ENCODE results near the gene DYNC1I1.
"Not testable (repeated sequence)": the region's sequence is repeated elsewhere in the genome, so short reads cannot be mapped to it uniquely, and the experiment has no call there.

The DYNC1I1 gene

DNA sequence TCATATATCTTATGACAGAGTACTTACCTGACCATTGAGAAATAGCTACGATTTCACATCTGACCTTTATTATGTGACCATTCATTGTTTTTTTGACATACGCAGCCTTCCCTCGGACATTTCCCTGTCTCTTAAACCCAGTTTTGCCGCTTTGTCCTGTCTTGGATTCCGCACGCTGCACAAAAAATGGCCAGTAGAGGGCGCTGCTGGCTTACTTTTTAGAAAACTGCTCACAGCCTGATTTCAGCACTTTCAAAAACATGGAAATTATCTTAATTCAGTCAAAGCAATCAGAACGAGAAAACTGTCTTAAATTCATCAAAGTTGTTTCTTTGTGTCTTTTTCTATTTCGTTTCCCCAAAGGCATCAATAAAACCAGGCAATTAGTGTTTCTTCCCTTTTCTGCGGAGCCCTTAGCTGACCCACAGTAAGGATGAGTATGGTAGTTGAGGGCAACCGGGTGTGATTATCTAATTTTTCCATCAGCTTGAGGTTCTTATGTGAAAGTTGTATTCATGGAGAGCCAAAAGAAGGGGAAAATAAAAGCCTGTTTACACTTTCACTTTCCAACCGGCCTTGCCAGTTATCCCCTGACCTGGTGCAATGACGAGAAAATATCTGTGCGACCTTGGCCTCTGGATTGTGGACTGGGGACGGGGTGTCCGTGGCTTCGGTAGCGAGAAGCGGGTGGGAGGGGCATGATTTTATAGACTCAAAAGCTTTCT, 144.4 kb downstream of the DYNC1I1 start:
- DNase-seq: peak; percentile 74

DNA sequence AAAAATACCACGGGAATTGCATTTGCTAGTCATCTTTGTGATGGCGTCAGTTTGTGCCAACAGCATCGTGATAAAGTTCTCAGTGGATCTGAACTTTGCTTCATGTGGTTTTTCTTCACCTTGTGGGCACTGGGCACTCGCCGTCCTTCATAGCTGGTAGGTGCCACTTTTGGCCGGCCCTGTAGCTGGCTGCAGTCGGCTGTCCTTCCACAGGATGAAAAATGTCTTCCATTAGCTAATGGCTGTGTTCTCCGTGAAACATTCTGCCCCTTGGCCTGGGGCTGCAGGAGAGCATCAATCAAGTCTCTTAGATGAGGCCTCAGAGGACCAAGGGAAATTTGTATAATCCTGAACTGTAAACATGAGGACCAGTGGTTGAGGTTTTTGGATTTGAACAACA, 145.3 kb downstream of the DYNC1I1 start:
- no peak for DNase-seq

DNA sequence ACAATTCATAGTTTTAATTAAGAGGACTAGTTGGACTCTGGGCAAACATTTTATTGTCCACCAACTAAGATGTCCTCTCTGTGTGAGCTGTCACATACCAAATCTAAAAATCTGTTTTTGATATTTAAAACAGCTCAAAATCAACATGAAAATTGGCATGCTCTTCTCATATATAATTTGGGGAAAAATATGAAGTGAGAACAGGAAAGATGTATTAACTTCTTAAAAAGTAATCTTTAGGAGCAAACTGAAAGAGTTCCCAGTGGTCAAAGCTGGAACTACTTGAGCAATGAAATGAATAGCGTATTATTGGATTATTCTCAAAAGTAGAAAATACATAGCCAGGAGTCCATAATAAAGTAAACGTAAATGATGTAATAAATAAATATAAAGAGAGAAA, 147.2 kb downstream of the DYNC1I1 start:
- no peak for DNase-seq

DNA sequence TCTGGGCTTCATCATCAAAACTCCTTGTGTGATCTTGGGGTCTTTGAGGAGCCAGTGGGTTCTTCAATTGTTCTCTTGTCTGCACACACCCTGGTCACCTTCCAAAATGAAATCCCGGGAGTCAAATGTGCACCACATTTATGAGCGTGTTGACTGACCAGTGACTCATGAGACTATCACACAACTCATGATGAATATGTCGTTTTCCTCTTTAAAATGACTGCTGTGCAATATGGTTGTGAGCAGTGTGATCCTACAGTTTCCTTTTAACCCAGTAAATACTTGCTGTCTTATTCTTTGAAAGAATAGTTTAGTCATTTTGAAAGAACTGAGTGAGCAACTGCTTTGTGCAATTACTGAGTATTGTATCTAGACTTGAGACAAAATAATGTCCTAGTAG, 149.2 kb downstream of the DYNC1I1 start:
- no peak for DNase-seq

DNA sequence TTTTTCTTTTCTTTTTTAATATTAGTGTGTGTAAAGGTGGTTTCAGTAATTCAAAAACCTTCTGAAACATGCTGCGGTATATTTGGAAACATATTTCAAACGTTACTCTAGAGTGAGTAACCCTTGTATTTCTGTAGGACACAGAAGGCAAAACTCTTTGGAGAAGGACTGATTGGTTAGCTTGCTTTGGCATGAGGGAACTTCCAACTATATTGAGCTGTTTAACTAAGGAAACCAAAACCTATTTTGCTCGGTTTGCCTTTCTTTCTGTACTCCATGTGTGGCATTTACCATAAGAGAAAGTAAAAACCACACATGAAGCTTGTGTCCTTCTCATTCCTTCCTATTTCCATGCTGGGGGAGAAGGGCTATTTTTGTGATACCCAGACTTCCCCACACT, 149.8 kb downstream of the DYNC1I1 start:
- DNase-seq: no peak

DNA sequence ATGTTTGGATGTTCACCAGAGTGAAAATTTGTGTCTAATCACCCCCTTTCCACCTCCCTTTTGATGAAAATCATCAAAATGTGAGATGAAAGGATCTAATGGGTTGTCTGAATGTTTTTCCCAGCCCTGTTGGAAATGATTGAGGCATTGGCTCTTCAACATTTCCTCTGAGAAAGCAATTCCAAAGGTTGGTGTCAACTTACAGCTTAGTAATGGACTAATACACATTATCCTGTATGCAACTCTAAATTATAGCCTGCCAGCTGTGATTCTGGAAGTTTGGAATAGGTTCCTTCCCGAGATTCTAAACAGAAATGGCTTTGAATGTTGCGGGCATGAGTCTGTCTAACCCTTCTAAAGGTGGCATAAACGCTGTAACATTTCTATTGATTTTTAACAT, 152.9 kb downstream of the DYNC1I1 start:
- no peak for DNase-seq

DNA sequence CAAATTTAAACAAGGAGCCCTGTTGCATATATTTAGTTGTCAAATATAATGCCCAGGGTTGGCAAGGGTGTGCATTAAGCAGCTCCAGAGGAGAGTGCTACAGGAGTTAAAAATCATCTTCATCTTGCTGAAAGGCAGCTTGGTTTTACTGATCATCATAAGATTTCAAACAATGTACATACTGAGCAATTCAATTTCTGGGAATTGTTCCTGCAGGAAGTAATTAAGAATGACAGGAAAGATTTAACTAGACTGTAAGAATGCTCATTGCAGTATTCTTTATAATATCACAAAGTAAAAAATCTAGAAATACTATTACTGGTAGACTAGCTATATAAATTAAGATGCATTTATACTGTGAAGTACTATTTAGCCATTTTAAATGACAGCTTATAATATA, 153.6 kb downstream of the DYNC1I1 start:
- DNase-seq: no peak

DNA sequence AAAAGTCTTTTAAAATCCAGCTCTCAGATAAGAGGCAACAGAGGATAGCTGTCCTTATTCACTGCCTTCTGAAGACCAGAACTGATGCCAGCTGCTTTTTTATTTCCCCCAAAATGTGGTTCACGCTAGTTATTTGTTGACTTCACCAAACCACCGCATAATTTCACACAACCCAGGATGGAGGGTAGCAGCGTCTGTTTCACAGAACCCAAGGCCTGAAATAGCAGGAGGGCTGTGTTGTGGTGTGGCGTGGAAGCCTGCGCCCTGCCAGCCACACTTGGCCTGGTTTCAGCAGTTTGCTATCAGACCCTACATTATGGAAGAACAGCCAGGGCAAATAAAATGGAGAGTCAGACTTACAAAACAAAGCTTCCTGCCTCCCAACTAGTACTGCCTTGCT, 155.4 kb downstream of the DYNC1I1 start:
- no peak for DNase-seq

DNA sequence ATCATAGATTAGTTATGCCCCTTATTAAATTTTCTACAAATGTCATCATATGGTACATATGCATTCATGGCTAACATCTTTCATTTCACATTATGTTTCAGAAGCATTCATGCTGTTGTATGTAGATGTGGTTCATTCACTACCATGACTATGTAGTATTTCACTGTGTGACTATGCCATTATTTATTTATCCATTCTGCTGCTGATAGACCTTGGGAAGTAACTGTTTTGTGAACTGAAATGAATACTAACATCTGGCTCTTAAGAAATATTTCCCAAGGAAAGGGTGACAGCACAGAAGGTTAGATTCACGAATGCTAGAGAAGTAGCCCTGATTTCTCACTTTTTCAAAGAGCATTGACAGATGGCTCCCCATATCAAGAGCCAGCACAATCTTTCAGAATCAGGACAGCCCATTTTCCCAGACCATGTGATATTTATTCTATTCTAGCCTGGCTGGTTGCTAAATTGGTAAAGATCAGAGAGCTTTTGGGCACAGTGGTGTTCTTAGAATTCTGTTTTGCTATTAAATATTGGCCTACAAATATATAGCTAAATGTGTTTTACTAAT, 157.4 kb downstream of the DYNC1I1 start:
- no peak for DNase-seq

DNA sequence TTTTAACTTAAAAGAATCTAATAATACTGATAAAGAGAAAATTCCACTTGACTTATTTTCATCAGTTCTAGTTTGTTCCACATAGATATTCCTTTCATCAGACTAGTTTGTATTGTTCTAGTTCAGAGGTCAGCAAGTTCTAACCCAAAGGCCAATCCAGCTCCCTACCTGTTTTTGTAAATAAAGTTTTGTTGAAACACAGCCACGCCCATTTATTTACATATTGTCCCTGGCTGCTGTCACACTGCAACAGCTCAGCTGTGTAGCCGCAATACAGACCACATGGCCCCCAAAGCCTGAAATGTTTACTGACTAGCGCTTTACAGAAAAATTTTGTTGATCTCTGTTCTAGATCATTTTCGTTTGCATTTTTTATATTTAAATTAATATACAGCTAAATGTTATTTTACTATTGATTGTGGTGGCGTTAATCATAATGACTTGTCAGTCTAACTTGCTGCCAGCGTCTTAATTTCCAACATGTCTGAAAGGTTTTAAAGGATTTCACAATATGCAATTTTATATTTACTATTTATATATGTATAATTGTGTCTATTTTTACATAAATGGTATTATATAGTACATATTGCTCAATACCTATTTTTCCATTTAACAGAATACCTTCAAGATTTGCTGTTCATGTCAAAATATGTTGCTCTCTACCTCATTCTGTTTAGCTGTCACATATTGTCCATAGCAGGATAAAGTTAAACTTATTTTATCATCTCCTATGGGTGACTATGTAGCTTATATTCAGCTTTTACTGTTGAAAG, 159.3 kb downstream of the DYNC1I1 start:
- no peak for DNase-seq

DNA sequence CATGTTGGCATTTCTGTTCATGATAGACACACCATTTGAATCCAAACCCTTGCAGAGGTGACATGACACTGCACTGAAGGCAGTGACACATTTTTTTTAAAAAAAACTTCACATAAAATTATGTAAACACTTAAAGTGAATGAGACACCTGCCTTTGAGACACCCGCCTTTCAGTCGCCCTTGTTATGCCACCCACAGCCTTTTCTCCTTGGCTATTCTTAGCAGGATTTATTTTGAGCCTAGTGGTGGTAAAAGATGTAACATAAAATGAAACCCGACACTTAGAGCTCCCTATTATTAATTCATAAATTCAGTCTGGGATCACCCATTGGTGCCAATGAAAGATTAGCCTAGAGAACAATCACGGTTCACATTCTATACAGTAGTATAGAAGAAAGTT, 161.3 kb downstream of the DYNC1I1 start:
- DNase-seq: no peak

DNA sequence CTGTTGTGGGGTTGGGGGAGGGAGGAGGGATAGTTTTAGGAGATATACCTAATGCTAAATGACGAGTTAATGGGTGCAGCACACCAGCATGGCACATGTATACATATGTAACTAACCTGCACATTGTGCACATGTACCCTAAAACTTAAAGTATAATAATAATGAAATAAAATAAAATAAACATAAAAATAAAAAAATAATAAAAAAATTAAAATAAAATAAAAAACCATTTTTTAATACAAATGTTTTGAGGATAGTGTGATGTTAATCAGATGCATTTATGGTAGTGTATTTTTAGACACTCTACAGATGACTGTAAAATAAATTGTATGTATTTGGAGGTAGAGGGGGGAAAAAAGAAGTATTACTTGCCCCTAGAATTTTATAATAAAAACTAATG, 172.5 kb downstream of the DYNC1I1 start:
- not testable (repeated sequence) for DNase-seq

DNA sequence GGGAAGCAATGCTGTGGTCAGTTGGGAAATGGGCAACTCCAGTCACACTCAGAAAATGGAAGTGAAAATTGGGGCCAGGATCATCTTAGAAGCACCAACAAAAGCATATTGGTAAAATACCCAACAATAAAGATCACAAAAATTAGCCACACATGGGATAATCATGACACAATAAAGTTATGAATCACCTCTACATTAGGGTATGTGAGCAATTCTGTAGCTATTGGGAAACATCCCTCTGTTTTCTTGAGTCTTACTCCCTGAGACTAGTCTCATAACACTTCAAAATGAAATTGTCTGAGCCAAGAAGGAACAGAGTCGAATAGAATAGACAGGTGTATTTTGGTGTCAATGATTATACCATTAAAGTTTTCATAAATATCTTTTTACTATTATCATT, 178.3 kb downstream of the DYNC1I1 start:
- DNase-seq: no peak

DNA sequence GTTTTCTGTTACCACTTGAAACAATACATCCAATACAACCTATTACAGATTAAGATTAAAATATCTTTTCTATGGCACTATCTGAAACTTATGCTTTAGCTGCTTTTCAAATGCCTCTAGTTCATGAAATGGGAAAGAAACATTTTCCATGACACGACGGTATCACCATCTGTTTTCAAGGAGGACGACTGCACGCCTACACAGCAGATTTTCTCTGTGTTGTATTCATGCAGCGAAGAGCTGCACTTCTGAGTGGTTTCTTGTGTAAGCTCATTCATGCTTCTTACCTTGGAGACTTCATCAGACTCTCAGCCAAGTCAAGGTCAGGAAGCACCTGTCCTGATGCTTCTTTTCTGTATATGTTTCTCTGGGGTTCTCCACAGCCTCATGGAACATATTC, 179.2 kb downstream of the DYNC1I1 start:
- DNase-seq: no peak

DNA sequence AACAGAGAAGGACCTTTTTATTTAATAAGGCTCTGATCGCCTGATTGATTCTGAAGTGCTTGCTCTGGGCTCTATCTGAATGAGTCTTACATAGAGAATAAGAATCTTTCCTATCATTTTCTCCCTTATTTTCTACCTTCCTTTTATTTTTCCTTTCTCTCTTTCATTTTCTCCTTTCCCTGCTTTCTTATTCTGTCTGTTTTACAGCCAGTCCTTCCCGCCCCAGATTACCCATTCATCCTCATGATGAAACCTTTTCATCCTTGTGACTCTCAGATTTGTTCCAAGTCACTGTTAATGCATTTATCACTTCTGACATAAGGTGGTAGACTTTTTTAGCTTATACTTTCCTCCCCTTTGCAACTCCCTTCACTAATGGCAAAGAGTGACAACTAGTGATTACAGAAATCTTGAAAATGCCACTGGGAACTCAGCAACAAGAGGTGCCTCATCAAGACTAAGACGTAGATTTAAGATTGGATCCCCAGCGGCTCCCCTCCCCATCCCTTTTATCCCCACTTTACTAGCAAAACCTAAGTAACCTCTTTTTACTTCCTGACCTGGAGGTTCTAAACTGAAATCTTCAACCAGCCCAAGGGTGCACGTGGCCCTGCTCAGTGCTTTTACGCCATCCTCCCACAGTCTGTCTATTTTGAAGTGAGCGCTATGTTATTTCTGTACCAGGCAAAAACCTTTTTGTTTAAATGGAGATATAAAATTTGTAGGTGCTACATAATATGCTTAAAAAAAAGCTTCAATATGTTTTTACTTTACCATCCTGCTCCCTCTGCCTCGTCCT, 179.8 kb downstream of the DYNC1I1 start:
- DNase-seq: no peak

DNA sequence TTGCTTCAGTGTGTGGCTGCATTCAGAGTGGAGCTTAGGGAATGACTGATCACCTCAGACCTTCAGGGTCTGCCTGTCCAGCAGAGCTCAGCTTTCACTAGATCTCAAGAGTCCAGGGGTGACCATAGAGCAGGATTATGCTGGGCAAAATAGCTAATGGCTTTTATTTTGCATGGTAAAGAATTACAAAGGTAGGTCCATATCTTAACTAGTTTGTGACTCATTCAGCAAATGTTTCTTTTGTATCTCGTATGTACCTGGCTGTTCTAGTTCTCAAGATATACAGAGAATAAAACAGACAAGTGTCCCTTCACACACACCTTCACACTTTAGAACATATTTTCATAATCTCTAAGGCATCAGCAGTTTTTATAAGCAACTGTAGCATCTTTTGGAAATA, 180.5 kb downstream of the DYNC1I1 start:
- DNase-seq: no peak

DNA sequence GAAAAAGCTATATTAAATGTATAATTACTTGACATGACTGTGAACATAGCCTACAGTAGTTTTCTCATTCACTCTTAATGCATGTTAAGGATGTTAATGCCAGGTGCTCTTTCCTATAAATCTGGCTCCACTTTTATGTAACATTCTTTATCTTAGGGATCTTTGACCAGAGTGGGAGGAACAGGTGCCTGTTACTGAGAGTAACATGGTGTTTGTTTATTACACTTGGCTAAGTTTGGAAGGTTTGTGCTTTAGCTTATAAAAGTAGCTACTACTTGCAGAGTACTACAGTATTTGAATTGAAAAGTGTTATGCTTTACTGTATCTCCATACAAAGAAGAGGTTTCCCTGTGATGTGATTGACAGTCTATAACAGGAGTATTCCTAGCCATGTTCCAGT, 183.4 kb downstream of the DYNC1I1 start:
- DNase-seq: no peak

DNA sequence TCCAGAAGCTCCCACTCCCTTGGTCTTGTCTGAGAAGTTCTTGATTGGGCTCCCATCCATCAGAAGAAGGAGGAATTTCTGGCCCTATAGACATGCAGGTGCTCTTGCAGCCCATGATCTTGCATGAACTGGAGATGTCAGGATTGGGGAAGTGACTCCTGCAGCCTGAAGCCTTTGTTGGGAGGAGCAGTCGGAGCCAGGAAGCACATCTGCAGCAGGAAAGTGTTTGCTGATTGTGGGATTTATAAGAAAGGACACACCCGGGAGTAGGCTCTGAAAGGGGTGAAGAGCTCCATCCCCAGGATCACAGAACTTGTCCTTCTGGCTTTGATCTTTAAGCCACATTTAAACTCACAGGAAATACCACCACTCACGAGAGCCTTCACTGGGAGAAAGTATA, 185.2 kb downstream of the DYNC1I1 start:
- no peak for DNase-seq

DNA sequence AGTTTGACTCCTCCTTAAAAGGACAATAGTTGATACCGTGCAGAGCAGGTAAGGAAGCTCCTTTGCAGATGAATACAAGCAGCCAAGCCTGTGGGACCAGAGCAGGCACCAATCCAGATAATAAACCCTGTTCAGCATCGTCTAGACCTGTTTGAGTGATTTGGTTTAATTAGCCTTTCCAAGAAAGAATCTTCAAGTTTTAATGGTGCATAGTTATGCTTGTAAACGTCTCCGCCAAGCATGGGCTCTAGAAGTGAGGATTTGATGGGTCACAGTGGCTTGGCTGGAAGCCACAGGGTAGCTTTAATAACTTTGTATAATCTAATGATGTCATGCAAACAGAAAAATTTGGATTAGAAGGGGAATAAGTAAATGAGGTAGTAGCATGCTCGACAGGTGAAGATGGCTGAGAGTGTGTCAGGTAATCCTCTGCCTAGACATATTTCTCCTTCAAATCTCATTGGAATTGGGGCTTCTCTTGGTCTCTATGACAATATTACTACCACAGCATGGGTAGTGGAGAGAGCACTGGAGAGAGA, 188.4 kb downstream of the DYNC1I1 start:
- DNase-seq: no peak

DNA sequence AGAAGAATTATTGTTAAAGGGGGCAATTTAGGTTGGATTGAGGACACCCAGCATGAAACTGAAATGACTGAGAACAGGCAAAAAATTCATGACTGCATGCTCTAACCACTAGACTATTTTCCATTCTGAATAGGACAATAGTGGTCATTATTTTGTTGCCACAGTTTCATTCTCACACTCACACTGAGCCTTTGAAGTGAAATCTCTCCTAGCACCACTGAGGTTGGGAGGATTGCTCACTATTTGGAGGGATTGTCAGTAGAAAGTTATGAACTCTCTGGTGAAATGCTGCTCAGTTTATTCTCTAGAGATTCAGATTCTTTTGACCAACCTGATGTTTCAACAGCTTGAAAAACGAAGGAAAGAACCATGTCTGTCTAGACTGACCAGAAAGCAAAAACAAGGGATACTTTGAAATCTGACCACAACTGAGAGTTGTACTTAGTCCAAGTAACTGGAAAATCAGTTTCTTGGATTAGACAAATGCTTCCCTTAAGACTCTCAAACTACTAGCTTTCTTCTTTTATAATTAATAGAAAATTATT, 191.2 kb downstream of the DYNC1I1 start:
- no peak for DNase-seq

DNA sequence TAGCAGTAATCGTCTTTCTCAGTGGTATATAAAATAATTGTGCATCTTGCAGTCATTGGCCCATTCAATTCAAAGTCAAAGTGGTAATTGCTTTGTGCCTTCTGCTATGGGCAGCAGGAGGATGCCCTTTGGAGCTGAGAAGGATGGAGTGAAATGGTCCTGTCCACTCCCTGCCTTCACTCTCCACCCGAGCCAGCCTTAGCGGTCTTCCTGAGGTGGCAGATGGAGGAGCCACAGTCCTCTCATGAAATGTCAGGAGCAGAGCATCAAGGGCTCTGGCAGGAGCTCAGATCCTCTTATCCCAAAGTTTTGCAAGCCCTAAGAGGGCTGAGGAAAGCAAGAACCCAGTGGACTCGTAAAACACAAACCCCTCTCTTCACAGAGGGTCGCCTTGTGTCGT, 199.4 kb downstream of the DYNC1I1 start:
- DNase-seq: no peak

DNA sequence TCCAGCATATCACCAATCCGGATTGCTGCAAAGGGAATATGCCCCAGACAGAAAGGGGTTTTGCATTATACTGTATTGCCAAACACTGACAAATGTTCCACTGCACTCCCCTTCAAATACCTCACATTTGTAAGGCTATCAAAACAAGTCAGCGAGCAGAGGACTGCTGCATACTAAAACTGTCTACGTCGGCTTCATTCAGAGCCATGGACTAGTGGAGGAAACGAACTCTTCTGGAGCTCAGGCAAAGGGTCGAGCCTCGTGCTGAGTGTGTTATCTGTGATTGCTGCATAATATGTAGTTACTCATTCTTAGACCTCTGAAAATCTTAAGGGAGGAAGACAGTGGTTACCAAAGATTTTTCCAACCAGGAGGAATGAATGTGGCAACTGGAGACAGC, 200.2 kb downstream of the DYNC1I1 start:
- no peak for DNase-seq

DNA sequence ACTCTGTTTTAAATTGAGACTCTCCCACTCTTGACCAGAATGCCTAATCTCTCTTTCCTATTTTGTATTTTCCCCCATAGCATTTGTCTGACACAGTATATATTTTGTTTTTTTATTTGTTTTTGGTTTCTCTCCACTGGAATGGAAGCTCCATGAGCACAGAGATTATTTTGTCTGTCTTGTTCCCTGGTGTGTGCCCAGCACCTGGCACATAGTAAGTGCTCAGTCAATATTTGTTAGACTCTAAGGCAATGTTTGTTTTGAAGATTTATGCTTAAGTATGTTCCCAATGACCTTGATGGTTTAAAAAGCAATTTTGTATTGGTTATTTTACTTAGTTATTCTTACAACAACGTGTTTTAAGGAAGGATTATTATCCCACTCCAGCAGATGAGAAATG, 201.8 kb downstream of the DYNC1I1 start:
- no peak for DNase-seq
